GM12891 (cell line): ENCODE results near the gene PPIF.

Source experiments
- POLR2A ChIP-seq: IDR thresholded peaks from 2 replicates; pipeline ENCODE4 v1.6.1; 2011; ENCODE audit warnings: low read depth, low read length, control low read depth
- POLR2AphosphoS5 ChIP-seq: IDR thresholded peaks from 2 replicates; pipeline ENCODE4 v1.6.1; 2011; ENCODE audit warnings: low read depth, low read length, control low read depth

- TF ChIP-seq POLR2A (no peak), POLR2AphosphoS5 (no peak)
Observed at GRCh38 chr10:79357180-79357579, 9.9 kb downstream of the PPIF start.
